ENCODE results near the gene COL23A1. TPM values are rescaled to one million over a fixed set of nuclear protein-coding genes. Genes with fewer than 3 reads are reported as not detected.

COL23A1 gene
- total RNA-seq, 1 experiment from 2014 or later = not detected

DNA sequence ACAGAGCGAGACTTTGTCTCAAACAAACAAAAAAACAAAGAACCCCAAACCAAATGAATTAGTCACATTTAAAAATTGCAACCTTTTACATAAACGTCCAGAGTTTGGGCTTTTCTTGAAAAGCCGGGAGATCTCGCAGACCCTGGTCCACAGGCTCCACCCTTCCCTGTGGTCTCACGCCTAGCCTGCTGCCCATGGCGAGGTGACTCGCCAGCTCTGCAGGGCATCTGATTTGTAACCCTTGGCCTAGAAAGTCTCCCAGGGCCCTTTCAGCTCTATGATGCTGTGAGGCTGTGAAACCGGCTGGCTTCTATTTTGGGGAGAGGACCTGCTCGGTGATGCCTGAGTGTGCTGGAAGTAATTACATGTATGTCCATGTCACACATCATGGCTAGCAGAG, 312.8 kb downstream of the COL23A1 start:
- ChIA-PET POLR2A (ENCODE audit: low non-redundant PET) (no interaction called here), CTCF (no interaction called here)
- Histone ChIP-seq H3K36me3 (ENCODE audit: insufficient read depth, low read length, poor library complexity, severe bottlenecking) (no peaks in the 10 kb centered on the region), H3K9me3 (ENCODE audit: low read depth, low read length, poor library complexity, severe bottlenecking) (no peaks in the 10 kb centered on the region), H3K27ac (ENCODE audit: low read depth, low read length, poor library complexity, severe bottlenecking) (no peak overlapping the region), H3K4me3 (ENCODE audit: low read depth, low read length, poor library complexity, severe bottlenecking) (no peak overlapping the region), H3K4me1 (ENCODE audit: insufficient read depth, low read length, poor library complexity, severe bottlenecking) (no peaks in the 10 kb centered on the region), H3K27me3 (replicated peaks; ENCODE audit: insufficient read depth, low read depth, low read length, poor library complexity) (no peaks in the 10 kb centered on the region)
- BruUV-seq (replicated peaks) = no TSS peak
- no peak for TF ChIP-seq EZH2 (IDR thresholded peaks at IDR 0.05; ENCODE audit: borderline replicate concordance, low read depth, low read length, poor library complexity, severe bottlenecking)
- TF ChIP-seq, protein P1, sequence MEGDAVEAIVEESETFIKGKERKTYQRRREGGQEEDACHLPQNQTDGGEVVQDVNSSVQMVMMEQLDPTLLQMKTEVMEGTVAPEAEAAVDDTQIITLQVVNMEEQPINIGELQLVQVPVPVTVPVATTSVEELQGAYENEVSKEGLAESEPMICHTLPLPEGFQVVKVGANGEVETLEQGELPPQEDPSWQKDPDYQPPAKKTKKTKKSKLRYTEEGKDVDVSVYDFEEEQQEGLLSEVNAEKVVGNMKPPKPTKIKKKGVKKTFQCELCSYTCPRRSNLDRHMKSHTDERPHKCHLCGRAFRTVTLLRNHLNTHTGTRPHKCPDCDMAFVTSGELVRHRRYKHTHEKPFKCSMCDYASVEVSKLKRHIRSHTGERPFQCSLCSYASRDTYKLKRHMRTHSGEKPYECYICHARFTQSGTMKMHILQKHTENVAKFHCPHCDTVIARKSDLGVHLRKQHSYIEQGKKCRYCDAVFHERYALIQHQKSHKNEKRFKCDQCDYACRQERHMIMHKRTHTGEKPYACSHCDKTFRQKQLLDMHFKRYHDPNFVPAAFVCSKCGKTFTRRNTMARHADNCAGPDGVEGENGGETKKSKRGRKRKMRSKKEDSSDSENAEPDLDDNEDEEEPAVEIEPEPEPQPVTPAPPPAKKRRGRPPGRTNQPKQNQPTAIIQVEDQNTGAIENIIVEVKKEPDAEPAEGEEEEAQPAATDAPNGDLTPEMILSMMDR (conservative IDR thresholded peaks at IDR 0.05; ENCODE audit: low read depth, low read length) = no peak
- DNase-seq (ENCODE audit: low spot score) = no peak
- intact Hi-C loops (cut with micrococcal nuclease; ENCODE audit: unreplicated experiment) = no loop called here

DNA sequence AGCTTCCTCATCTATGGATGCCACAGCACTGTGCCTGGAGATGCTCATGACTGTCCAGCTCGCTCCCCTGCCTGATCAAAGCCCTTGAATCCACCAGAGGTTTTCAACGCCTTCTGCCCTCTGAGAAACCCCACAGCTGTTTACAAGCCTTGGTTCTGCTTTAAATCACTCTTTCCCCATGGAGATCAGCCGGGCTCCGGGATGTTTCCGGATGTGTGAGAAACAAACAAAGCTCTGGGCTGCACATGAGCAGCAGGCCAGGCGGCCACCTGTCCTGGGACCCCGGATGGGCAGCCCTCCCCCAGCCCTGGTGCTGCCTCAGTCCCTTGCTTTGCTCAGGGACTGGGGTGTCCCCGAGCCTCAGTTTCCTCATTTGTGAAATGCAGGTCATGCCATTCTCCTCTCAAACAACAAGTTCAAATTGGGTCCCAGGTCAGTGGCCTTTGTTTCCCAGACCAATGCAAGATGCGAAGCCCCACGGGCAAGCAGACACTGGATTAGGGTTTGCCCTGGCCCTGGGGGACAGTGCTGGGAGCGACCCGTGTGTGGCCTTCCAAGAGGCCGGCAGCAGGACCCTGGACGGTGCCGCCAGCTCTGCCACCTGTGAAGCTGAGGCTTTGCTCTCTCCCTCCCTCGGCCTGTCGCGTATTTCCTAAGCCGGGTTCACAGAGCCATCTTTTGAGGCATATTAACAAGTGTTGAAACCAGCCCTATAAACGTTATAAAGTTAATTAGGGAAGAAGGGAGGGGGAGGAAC, 315.2 kb downstream of the COL23A1 start:
- Histone ChIP-seq H3K36me3 (ENCODE audit: insufficient read depth, low read length, poor library complexity, severe bottlenecking) (no peaks in the 10 kb centered on the region), H3K4me1 (ENCODE audit: insufficient read depth, low read length, poor library complexity, severe bottlenecking) (no peaks in the 10 kb centered on the region), H3K9me3 (ENCODE audit: low read depth, low read length, poor library complexity, severe bottlenecking) (no peaks in the 10 kb centered on the region), H3K4me3 (ENCODE audit: low read depth, low read length, poor library complexity, severe bottlenecking) (no peak overlapping the region), H3K27ac (ENCODE audit: low read depth, low read length, poor library complexity, severe bottlenecking) (no peak overlapping the region), H3K27me3 (replicated peaks; ENCODE audit: insufficient read depth, low read depth, low read length, poor library complexity) (no peaks in the 10 kb centered on the region)
- no peak for DNase-seq (ENCODE audit: low spot score)
- TF ChIP-seq, protein P1 (conservative IDR thresholded peaks at IDR 0.05; ENCODE audit: low read depth, low read length) = no peak
- TF ChIP-seq EZH2 (IDR thresholded peaks at IDR 0.05; ENCODE audit: borderline replicate concordance, low read depth, low read length, poor library complexity, severe bottlenecking) = no peak
- intact Hi-C loops (cut with micrococcal nuclease; ENCODE audit: unreplicated experiment) = no loop called here
- ChIA-PET POLR2A (ENCODE audit: low non-redundant PET) (no interaction called here), CTCF (no interaction called here)
- no TSS peak for BruUV-seq (replicated peaks)

DNA sequence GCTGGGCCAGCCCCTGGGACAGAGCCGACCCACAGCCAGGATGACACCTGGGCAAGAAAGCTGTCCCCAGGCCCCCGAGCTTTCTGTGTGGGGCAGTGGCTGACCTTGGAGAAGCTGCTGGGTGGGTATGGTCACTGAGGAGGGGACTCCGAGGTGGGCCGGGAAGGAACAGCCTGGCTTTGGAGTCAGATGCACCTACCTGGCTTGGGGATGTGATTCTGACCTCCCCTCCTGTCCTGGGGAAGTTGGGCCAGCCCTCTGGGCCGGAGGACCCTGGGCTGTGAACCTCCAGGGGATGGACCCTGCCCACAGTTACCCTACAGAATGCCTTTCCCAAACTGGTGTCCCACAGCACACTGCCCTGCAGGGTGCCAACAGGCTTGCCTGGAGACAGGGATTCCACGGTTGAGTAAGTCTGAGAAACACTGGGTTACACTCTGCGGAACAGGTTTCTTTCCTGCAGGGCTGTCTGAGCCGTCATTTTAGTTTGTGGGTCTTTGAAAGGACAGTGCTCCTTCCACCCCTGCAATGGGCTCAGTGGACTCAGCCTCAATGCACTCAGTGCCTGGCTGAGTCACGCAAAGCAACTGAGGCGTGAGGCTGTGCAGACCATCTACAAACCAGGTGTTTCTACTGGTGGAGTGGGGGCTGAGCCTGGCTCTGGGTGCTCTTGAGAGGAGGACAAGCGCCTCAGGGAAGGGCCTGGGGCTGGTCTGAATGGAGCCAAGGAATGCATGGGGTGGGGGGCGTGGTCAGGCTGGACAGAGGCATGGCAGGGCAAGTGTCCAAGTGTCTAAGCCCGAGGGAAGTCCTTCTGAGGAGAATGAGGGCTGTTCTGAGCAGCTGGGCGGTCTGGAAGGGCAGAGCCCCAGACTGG, 316.3 kb downstream of the COL23A1 start:
- H3K4me3 ChIP-seq (ENCODE audit: low read depth, low read length, poor library complexity, severe bottlenecking) = no peak overlapping the region
- no peak for DNase-seq (ENCODE audit: low spot score)
- no peaks in the 10 kb centered on the region for H3K36me3 ChIP-seq (ENCODE audit: insufficient read depth, low read length, poor library complexity, severe bottlenecking)
- intact Hi-C loops (cut with micrococcal nuclease; ENCODE audit: unreplicated experiment) = no loop called here
- CTCF ChIA-PET = no interaction called here
- no peaks in the 10 kb centered on the region for H3K27me3 ChIP-seq (replicated peaks; ENCODE audit: insufficient read depth, low read depth, low read length, poor library complexity)
- POLR2A ChIA-PET (ENCODE audit: low non-redundant PET) = no interaction called here
- no peak overlapping the region for H3K27ac ChIP-seq (ENCODE audit: low read depth, low read length, poor library complexity, severe bottlenecking)
- BruUV-seq (replicated peaks) = no TSS peak
- H3K4me1 ChIP-seq (ENCODE audit: insufficient read depth, low read length, poor library complexity, severe bottlenecking) = no peaks in the 10 kb centered on the region
- no peaks in the 10 kb centered on the region for H3K9me3 ChIP-seq (ENCODE audit: low read depth, low read length, poor library complexity, severe bottlenecking)
- TF ChIP-seq, protein P1 (conservative IDR thresholded peaks at IDR 0.05; ENCODE audit: low read depth, low read length) = no peak
